Measurements from ENCODE around the gene GJB3. TPM values are rescaled to one million over a fixed set of nuclear protein-coding genes. Genes with fewer than 3 reads are reported as not detected.

Gene GJB3
- polyA plus RNA-seq, 3 donors: not detected

- Mint-ChIP-seq H3K4me1 (peaks cover 3% of the 10 kb centered on the region), H3K27me3 (ENCODE audit: low read depth in 3 of 3) (peaks cover 2 to 12% (median 2%) of the 10 kb centered on the region in 3 donors), H3K27ac (no peak overlapping the region), H3K9me3 (no peaks in the 10 kb centered on the region), H3K36me3 (no peaks in the 10 kb centered on the region), H3K4me3 (no peak overlapping the region)
- Histone ChIP-seq H3K4me1 (ENCODE audit: control insufficient read depth in 1 of 2, insufficient read depth in 2 of 2, low read length in 2 of 2) (no peaks in the 10 kb centered on the region), H3K4me3 (replicated peaks in 1 of 3; ENCODE audit: low read depth in 2 of 3, low read length in 3 of 3) (no peak overlapping the region), H3K27ac (ENCODE audit: low read depth in 1 of 2, low read length in 2 of 2) (no peak overlapping the region), H3K27me3 (ENCODE audit: control insufficient read depth in 2 of 2, insufficient read depth in 2 of 2, low read length in 2 of 2) (no peaks in the 10 kb centered on the region), H2AFZ (ENCODE audit: insufficient read depth, low read depth, low read length, poor library complexity, severe bottlenecking) (no peak overlapping the region), H4K20me1 (ENCODE audit: insufficient read depth, low read length) (no peaks in the 10 kb centered on the region), H3K36me3 (replicated peaks in 1 of 2; ENCODE audit: control insufficient read depth in 1 of 2, insufficient read depth in 2 of 2, low read length in 2 of 2) (no peaks in the 10 kb centered on the region), H3K4me2 (replicated peaks; ENCODE audit: extremely low read depth, low read length, poor library complexity, severe bottlenecking) (no peak overlapping the region), H3K9ac (ENCODE audit: insufficient read depth, low read length, poor library complexity, severe bottlenecking) (no peak overlapping the region), H3K79me2 (ENCODE audit: insufficient read depth, low read length) (no peaks in the 10 kb centered on the region), H3K9me3 (replicated peaks in 1 of 2; ENCODE audit: control insufficient read depth in 1 of 2, insufficient read depth in 1 of 2, low read length in 2 of 2) (no peaks in the 10 kb centered on the region)
- intact Hi-C loops (cut with micrococcal nuclease): loop anchor here (5.0 to 10.0 kb wide), 3 partner anchors 283 to 1110 kb away; no protein-coding TSS in a partner anchor
- 83% methylated on average over 2 of the region's 3 CpGs for WGBS (ENCODE audit: insufficient coverage)
- no peak for DNase-seq
- TF ChIP-seq CTCF (IDR thresholded peaks at IDR 0.05): no peak
These were observed 36.2 kb upstream of the GJB3 start for GRCh38 chr1:34744851-34745250.

- H3K4me3 ChIP-seq (replicated peaks in 1 of 3; ENCODE audit: low read depth in 2 of 3, low read length in 3 of 3): no peak overlapping the region
- H3K9me3 Mint-ChIP-seq: no peaks in the 10 kb centered on the region
- H3K9me3 ChIP-seq (replicated peaks in 1 of 2; ENCODE audit: control insufficient read depth in 1 of 2, insufficient read depth in 1 of 2, low read length in 2 of 2): no peaks in the 10 kb centered on the region
- no peaks in the 10 kb centered on the region for H3K36me3 ChIP-seq (replicated peaks in 1 of 2; ENCODE audit: control insufficient read depth in 1 of 2, insufficient read depth in 2 of 2, low read length in 2 of 2)
- no peak for TF ChIP-seq CTCF (IDR thresholded peaks at IDR 0.05)
- no peak overlapping the region for H3K27ac ChIP-seq (ENCODE audit: low read depth in 1 of 2, low read length in 2 of 2)
- H3K4me1 ChIP-seq (ENCODE audit: control insufficient read depth in 1 of 2, insufficient read depth in 2 of 2, low read length in 2 of 2): no peaks in the 10 kb centered on the region
- no peak overlapping the region for H3K27ac Mint-ChIP-seq
- peaks cover 2 to 12% (median 4%) of the 10 kb centered on the region in 3 donors for H3K27me3 Mint-ChIP-seq (ENCODE audit: low read depth in 3 of 3)
- no peaks in the 10 kb centered on the region for H3K36me3 Mint-ChIP-seq
- H3K4me1 Mint-ChIP-seq: peaks cover 3% of the 10 kb centered on the region
- H3K4me3 Mint-ChIP-seq: no peak overlapping the region
- 82% methylated on average over 5 of the region's 5 CpGs for WGBS (ENCODE audit: insufficient coverage)
- no peak overlapping the region for H3K4me2 ChIP-seq (replicated peaks; ENCODE audit: extremely low read depth, low read length, poor library complexity, severe bottlenecking)
- no peaks in the 10 kb centered on the region for H4K20me1 ChIP-seq (ENCODE audit: insufficient read depth, low read length)
- no peak overlapping the region for H2AFZ ChIP-seq (ENCODE audit: insufficient read depth, low read depth, low read length, poor library complexity, severe bottlenecking)
- H3K9ac ChIP-seq (ENCODE audit: insufficient read depth, low read length, poor library complexity, severe bottlenecking): no peak overlapping the region
- intact Hi-C loops (cut with micrococcal nuclease): loop anchor here in 1 of 2 donors (10.0 kb wide), 1 partner anchor 1111 kb away; no protein-coding TSS in a partner anchor
- no peaks in the 10 kb centered on the region for H3K27me3 ChIP-seq (ENCODE audit: control insufficient read depth in 2 of 2, insufficient read depth in 2 of 2, low read length in 2 of 2)
- H3K79me2 ChIP-seq (ENCODE audit: insufficient read depth, low read length): no peaks in the 10 kb centered on the region
- DNase-seq: no peak
These were observed 35.3 kb upstream of the GJB3 start for GRCh38 chr1:34745666-34746065.
